CD4-positive, alpha-beta T cell treated with Interleukin-21 for 1 hour (primary cell): ENCODE results near the gene MACO1.

Experiments
- DNase-seq: peaks from one replicate; pipeline ENCODE4 v3.0.0-alpha.2; 2020

The MACO1 gene

DNA sequence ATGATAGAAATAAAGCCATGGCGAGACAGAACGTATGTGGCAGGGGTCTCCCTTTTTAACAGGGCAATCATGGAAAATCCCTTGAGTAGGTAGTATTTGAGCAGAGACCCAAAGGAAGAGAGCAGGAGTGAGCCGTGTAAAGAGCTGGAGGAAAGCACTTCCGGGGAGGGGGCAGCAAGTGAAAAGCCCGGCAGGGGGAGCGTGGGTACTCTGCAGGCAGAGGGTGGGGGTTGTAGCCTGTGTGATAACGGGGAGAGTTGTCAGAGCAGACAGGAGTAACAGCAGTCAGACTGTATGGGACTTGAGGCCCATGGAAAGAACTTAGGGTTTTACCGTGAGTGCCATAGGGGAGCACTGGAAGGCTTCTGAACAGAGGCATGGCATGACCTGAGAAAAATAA, 61.6 kb downstream of the MACO1 start:
- no peak for DNase-seq

GRCh38 chr1:25494952-25495351, 64.3 kb downstream of the MACO1 start:
- no peak for DNase-seq

DNA sequence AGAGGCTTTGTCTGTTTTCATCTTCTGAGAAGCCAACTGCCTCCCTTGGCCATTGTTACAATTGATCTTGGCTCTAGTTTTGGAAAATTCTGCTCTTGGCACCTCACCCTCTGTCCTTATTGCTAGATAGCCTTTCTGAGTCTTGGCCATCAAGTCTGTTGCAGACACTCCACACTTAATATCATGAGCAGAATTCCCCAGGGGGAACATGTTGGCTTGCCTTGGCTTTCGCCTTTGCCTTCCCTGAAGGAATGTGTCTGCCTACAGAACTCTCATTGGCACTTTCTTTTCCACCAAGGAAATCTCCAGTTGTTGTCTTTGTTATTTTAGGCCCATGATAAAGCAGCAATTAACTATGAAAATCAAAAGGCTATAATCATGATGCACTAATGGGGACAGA, 70.0 kb downstream of the MACO1 start:
- DNase-seq: no peak

DNA sequence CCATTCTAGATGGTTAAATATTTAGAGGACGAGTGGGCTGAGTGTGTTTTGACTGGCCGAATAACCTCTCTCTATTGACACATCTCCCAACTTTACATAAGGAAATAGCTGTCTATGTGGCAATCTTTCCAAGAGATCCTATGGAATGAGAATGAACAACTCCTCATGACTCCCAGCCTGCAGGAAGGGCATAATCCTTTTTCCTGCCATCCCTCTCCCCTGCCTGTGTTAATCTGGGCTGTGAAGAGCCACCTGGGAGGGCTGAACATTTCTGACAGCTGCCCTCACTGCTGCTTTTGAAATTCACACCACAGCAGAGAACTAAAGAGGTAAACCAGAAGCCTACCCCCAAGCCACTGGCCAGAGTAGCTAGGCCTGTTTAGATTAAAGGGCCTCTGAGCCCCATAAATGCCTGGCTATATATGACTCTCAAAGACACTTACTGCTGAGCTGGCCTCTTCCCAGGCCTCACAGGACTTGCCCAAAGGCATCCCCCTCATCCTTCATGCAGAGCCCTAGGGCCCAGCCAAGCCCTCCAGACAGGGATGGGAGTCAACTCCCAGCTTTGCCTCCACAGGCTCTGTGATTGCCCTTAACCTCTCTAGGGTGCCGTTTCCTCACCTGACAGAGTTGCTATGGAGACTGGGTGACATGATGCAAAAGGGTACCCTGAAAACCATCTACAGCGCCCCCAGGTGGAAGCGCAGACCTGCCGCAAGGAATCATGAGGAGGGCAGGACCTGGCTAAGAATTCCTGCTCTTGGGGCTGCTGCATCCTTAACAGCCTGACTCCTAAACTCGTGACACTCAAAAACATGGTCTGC, 70.8 kb downstream of the MACO1 start:
- peak; percentile 14 for DNase-seq

GRCh38 chr1:25502957-25503356, 72.3 kb downstream of the MACO1 start:
- no peak for DNase-seq

DNA sequence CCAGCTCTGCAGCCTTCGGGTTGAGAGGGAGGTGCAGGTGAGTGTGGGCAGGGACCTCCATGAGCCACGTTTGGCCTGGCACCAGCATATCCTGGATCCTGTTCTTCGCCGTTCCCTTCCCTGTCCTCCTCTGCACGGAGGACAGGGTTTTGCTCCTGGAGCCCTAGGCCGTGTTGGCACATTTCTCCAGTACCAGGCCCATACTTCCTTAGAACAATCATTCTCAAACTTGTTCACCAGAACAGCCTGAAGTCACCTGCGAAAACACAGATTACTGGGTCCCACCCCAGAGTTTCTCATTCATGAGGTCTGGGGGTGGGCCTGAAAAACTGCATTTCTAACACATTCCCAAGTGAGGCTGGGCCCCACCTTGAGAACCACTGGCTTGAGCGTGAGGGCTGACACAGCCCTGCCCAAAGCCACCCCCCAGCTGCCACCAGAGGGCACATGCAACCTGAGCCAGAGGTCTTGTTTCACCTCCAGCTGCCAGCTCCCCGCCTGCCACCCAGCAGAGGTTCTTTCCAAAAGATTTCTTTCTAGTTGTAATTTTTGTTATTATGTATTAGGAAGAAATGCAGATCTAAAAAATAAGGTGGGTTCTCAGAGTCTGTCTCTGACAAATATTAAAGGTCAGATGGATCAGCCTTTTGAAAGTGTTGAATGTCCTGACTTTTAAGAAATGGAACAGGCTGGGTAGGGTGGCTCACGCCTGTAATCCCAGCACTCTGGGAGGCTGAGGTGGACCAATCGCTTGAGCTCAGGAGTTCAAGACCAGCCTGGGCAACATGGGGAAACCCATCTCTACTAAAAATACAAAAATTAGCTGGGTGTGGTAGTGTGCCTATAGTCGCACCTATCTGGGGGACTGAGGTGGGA, 73.1 kb downstream of the MACO1 start:
- DNase-seq: peak; percentile 72

- DNase-seq: no peak
Observed at GRCh38 chr1:25504706-25505595, 74.3 kb downstream of the MACO1 start.

GRCh38 chr1:25505656-25506385, 75.1 kb downstream of the MACO1 start:
- no peak for DNase-seq

DNA sequence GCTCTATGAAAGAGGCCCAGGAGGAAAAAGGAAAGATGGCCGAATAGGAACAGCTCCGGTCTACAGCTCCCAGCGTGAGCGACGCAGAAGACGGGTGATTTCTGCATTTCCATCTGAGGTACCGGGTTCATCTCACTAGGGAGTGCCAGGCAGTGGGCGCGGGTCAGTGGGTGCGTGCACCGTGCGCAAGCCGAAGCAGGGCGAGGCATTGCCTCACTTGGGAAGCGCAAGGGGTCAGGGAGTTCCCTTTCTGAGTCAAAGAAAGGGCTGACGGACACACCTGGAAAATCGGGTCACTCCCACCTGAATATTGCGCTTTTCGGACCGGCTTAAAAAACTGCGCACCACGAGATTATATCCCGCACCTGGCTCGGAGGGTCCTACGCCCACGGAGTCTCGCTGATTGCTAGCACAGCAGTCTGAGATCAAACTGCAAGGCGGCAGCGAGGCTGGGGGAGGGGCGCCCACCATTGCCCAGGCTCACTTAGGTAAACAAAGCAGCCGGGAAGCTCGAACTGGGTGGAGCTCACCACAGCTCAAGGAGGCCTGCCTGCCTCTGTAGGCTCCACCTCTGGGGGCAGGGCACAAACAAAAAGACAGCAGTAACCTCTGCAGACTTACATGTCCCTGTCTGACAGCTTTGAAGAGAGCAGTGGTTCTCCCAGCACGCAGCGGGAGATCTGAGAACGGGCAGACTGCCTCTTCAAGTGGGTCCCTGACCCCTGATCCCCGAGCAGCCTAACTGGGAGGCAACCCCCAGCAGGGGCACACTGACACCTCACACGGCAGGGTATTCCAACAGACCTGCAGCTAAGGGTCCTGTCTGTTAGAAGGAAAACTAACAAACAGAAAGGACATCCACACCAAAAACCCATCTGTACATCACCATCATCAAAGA, 76.1 kb downstream of the MACO1 start:
- DNase-seq: peak; percentile 47

DNA sequence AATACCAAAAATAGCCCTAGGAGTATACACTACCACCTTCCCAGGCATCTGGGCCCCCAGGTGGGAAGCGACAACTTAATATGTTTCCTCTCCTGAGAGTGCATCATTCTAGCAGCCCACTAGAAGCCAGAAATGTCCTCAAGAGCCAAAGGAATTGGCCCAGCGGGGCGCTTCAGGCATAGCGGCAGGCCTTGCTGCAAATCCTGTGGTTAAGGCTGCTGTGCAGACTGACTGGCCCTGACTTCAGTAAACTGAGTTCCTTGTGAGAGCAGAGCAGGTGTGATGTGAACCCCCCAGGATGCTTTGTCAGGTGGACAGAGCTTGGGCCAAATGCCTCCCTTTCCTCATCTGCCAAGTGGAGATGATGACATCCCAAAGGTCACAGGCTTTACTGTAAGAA, 83.0 kb downstream of the MACO1 start:
- no peak for DNase-seq

GRCh38 chr1:25515033-25515432, 84.3 kb downstream of the MACO1 start:
- no peak for DNase-seq

GRCh38 chr1:25516686-25517085, 86.0 kb downstream of the MACO1 start:
- no peak for DNase-seq

- no peak for DNase-seq
Observed at GRCh38 chr1:25517476-25518394, 87.0 kb downstream of the MACO1 start.

DNA sequence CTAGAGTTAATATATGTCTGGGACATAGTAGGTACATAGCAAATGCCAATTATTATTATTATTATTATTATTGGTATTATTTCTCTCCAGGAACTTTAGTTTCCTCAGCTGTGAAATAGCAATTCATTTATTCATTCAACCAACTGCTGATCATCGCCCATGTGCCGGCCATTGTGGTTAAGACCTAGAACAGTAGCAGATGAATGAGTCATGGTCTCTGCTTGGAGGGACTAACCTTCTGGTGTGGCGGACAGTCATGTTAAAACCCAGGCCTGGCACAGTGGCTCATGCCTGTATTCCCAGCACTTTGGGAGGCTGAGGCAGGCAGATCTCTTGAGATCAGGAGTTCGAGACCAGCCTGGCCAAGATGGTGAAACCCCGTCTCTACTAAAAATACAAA, 88.9 kb downstream of the MACO1 start:
- no peak for DNase-seq

GRCh38 chr1:25520446-25521061, 89.9 kb downstream of the MACO1 start:
- peak; percentile 73 for DNase-seq

- DNase-seq: no peak
Observed at GRCh38 chr1:25522031-25522655, 91.4 kb downstream of the MACO1 start.

DNA sequence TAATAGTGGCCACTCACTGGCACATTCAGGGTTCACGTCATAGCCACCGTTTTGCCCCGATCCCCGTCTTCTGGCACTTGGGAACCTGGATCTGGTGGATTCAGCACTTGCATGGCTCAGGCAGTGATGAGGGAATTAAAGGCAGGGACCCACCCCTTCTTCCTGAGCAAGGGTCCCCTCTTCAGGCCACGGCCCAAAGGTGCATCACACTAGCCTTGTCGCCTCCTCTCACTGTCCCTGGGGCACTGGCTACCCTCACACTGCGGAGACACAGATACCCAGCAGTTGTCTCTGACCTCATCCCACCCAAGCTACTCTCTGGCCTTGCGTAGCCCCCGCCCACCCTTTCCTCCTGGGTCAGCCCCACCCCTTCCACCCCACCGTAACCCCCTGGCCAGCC, 92.8 kb downstream of the MACO1 start:
- no peak for DNase-seq

DNA sequence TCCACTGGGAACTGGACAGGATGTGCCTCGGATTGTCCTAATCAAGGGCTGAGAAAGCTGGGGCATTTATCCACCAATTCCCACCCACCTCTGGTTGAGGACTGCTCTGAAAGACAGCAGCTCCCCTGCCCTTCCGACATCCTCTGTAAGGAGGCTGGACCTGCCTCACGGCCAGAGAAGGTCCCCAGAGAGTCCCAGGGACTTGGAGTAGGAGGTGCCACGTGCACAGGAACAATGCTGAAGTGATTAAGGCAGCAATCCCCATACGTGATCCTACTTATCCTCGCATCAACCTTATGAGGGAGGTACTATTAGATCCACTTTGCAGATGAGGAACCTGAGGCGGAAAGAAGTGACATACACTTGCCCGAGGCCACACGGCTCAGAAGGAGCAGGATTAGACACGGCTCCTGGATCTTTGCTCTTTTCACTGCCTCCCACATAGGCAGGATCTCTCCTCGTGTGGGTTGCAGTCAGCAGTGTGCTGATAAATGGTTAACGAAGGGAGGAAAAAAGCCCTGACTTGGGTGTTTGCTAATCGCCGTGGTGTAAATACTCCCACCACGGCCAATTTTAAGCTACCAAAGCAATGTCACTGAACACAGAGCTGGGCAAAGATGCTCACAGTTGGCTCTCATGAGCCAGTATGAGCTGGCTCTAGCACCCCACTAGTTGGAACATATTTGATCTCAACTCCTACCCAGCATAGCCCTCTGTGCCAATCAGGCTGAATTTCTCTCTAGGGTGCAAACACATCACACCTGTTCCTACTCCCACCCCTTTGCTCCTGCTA, 94.1 kb downstream of the MACO1 start:
- no peak for DNase-seq
